ENCODE data around the gene FCN2. TPM values are rescaled to one million over a fixed set of nuclear protein-coding genes. Genes with fewer than 3 reads are reported as not detected.

FCN2 gene
- total and polyA plus RNA-seq, 2 of the 13 experiments (the other 11 are each of a cell fraction or from before 2014, with no cell fraction given) = not detected

GRCh38 chr9:134899168-134899567 lies 18.6 kb downstream of the FCN2 start:
- H3K4me1 ChIP-seq (ENCODE audit: insufficient read depth, low read length) = no peaks in the 10 kb centered on the region
- no TSS peak for BruUV-seq (replicated peaks)
- no peaks in the 10 kb centered on the region for H3K36me3 ChIP-seq (replicated peaks in 1 of 2; ENCODE audit: control insufficient read depth in 1 of 2, insufficient read depth in 2 of 2, low read length in 2 of 2)
- no peak overlapping the region for H3K27ac ChIP-seq (ENCODE audit: extremely low read length, insufficient read depth, low read length)
- H3K9ac ChIP-seq (ENCODE audit: insufficient read depth, low read depth, low read length) = no peak overlapping the region
- ChIA-PET POLR2A (no interaction called here), CTCF (ENCODE audit: low intra/inter-chr PET ratio, low total read pairs) (no interaction called here)
- no peak overlapping the region for H3K4me3 ChIP-seq (replicated peaks in 1 of 3; ENCODE audit: insufficient read depth in 1 of 3, low read depth in 2 of 3, low read length in 3 of 3)
- H4K20me1 ChIP-seq (ENCODE audit: insufficient read depth, low read length) = no peaks in the 10 kb centered on the region
- peaks cover 0 to 18% of the 10 kb centered on the region in 2 experiments; a peak in 3 of 5 replicates for H3K27me3 ChIP-seq (ENCODE audit: control insufficient read depth in 1 of 2, insufficient read depth in 2 of 2, low read length in 2 of 2)
- H3K79me2 ChIP-seq (ENCODE audit: insufficient read depth, low read length) = no peaks in the 10 kb centered on the region
- FAIRE-seq = no peak
- no peak overlapping the region for H3K4me2 ChIP-seq (ENCODE audit: low read depth, low read length)
- ATAC-seq = no peak
- in situ Hi-C loops (cut with HindIII; ENCODE audit: extremely low pct_ligation_motif_present, low pct_unique_long_range_greater_than_20kb) = no loop called here
- TF ChIP-seq, protein P1, sequence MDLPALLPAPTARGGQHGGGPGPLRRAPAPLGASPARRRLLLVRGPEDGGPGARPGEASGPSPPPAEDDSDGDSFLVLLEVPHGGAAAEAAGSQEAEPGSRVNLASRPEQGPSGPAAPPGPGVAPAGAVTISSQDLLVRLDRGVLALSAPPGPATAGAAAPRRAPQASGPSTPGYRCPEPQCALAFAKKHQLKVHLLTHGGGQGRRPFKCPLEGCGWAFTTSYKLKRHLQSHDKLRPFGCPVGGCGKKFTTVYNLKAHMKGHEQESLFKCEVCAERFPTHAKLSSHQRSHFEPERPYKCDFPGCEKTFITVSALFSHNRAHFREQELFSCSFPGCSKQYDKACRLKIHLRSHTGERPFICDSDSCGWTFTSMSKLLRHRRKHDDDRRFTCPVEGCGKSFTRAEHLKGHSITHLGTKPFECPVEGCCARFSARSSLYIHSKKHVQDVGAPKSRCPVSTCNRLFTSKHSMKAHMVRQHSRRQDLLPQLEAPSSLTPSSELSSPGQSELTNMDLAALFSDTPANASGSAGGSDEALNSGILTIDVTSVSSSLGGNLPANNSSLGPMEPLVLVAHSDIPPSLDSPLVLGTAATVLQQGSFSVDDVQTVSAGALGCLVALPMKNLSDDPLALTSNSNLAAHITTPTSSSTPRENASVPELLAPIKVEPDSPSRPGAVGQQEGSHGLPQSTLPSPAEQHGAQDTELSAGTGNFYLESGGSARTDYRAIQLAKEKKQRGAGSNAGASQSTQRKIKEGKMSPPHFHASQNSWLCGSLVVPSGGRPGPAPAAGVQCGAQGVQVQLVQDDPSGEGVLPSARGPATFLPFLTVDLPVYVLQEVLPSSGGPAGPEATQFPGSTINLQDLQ (CRISPR knock-in tag; IDR thresholded peaks at IDR 0.05) = no peak
- TF ChIP-seq FOXC1 (CRISPR knock-in tag; IDR thresholded peaks at IDR 0.05; ENCODE audit: borderline replicate concordance) = no peak
- no peak for TF ChIP-seq MTF1 (CRISPR knock-in tag; IDR thresholded peaks at IDR 0.05)
- TF ChIP-seq NCOA1 (CRISPR knock-in tag; IDR thresholded peaks at IDR 0.05) = no peak
- no peak for TF ChIP-seq SMAD3 (CRISPR knock-in tag; IDR thresholded peaks at IDR 0.05)
- no peak for TF ChIP-seq ZNF235 (CRISPR knock-in tag; IDR thresholded peaks at IDR 0.05; ENCODE audit: borderline replicate concordance)
- no peak for TF ChIP-seq BHLHE40 (IDR thresholded peaks at IDR 0.05; ENCODE audit: low read length)
- TF ChIP-seq MTA3 (CRISPR knock-in tag; IDR thresholded peaks at IDR 0.05) = no peak
- TF ChIP-seq ZNF317 (CRISPR knock-in tag; IDR thresholded peaks at IDR 0.05) = no peak
- no peak for DNase-seq (ENCODE audit: low spot score)
- intact Hi-C loops (cut with micrococcal nuclease; ENCODE audit: unreplicated experiment) = no loop called here
- no peaks in the 10 kb centered on the region for H3K9me3 ChIP-seq (ENCODE audit: low read length)
- WGBS (ENCODE audit: low lambda C conversion rate) = 0% methylated on average over 3 of the region's 3 CpGs
- no peak overlapping the region for H2AFZ ChIP-seq (ENCODE audit: low read length)

All from HepG2 (cell line).